ENCODE data around the gene KAT8.

DNA sequence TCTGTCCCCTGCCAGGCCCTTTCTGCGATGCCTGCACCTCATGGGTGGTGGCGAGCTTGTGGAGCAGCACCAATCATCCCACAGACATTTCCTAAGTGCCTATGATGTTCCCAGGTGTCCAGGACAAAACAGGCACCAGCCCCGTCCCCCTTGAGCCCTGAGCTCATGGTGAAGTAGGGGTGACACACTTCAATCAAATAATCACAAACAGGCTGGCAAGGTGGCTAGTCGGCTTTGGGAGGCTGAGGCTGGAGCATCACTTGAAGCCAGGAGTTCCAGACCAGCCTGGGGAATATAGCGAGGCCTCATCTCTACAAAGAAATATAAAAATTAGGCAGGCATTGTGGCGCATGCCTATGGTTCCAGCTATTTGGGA lies 18.8 kb downstream of the KAT8 start:
- TF ChIP-seq, protein P1, sequence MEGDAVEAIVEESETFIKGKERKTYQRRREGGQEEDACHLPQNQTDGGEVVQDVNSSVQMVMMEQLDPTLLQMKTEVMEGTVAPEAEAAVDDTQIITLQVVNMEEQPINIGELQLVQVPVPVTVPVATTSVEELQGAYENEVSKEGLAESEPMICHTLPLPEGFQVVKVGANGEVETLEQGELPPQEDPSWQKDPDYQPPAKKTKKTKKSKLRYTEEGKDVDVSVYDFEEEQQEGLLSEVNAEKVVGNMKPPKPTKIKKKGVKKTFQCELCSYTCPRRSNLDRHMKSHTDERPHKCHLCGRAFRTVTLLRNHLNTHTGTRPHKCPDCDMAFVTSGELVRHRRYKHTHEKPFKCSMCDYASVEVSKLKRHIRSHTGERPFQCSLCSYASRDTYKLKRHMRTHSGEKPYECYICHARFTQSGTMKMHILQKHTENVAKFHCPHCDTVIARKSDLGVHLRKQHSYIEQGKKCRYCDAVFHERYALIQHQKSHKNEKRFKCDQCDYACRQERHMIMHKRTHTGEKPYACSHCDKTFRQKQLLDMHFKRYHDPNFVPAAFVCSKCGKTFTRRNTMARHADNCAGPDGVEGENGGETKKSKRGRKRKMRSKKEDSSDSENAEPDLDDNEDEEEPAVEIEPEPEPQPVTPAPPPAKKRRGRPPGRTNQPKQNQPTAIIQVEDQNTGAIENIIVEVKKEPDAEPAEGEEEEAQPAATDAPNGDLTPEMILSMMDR (IDR thresholded peaks at IDR 0.05; ENCODE audit: poor library complexity), result no peak
- no peak for TF ChIP-seq EZH2 (IDR thresholded peaks at IDR 0.05; ENCODE audit: borderline replicate concordance)

Measured in hepatocyte (in vitro differentiated cells).